Activated CD8-positive, alpha-beta T cell treated with anti-CD3 and anti-CD28 coated beads, Interleukin-2, amount 10 ng/mL, durations not matched to agents 7 days and 5 days (primary cell): ENCODE results near the gene MUL1. TPM values are rescaled to one million over a fixed set of nuclear protein-coding genes. Genes with fewer than 3 reads are reported as not detected.

Source experiments
- ATAC-seq: fragments of 150-1000 bp; cut with Tn5 transposase; one replicate; pipeline ENCODE4 v1.10.0; 2021; ENCODE audit warnings: moderate library complexity
- CTCF ChIA-PET: fragments of 350-600 bp; sonication (Branson Sonifier 250); formaldehyde crosslinking; loops from one replicate; lab custom pipeline; 2021; ENCODE audit warnings: antibody characterized with exemption; lab: Charles Lee
- POLR2A ChIA-PET: fragments of 350-600 bp; sonication (Branson Sonifier 250); formaldehyde crosslinking; loops from one replicate; lab custom pipeline; 2021; ENCODE audit warnings: antibody characterized with exemption; lab: Charles Lee
- DNase-seq: peaks from one replicate; pipeline ENCODE4 v3.0.0-alpha.2; 2020
- H3K27ac Mint-ChIP-seq: one replicate; pipeline ENCODE4 v1.8.0; 2021; ENCODE audit warnings: mild to moderate bottlenecking, mixed read lengths
- H3K27me3 Mint-ChIP-seq: one replicate; pipeline ENCODE4 v1.8.0; 2021; ENCODE audit warnings: low read depth, mixed read lengths
- H3K36me3 Mint-ChIP-seq: one replicate; pipeline ENCODE4 v1.8.0; 2021; ENCODE audit warnings: low read depth, mixed read lengths
- H3K4me1 Mint-ChIP-seq: one replicate; pipeline ENCODE4 v1.8.0; 2021; ENCODE audit warnings: low read depth, mixed read lengths
- H3K4me3 Mint-ChIP-seq: one replicate; pipeline ENCODE4 v1.8.0; 2021; ENCODE audit warnings: mild to moderate bottlenecking, mixed read lengths
- H3K9me3 Mint-ChIP-seq: one replicate; pipeline ENCODE4 v1.8.0; 2022; ENCODE audit warnings: mixed read lengths; ENCODE audit not compliant: insufficient read depth
- total RNA-seq, 2 experiments: library from RNA; stranded (reverse); gene quantifications; one replicate each; pipeline ENCODE4 v1.2.3, GENCODE V29; 2021

Gene MUL1
- total RNA-seq, 2 experiments from 2014 or later, result 17.2 to 18.6 TPM

GRCh38 chr1:20474996-20475395, 33.0 kb downstream of the MUL1 start:
- Mint-ChIP-seq H3K27ac (no peak overlapping the region), H3K27me3 (peaks cover 51% of the 10 kb centered on the region), H3K4me1 (peaks cover 7% of the 10 kb centered on the region), H3K36me3 (no peaks in the 10 kb centered on the region), H3K4me3 (no peak overlapping the region), H3K9me3 (no peaks in the 10 kb centered on the region)
- ATAC-seq (no peak), DNase-seq (no peak)
- POLR2A ChIA-PET, result no interaction called here
- CTCF ChIA-PET, result no interaction called here

DNA sequence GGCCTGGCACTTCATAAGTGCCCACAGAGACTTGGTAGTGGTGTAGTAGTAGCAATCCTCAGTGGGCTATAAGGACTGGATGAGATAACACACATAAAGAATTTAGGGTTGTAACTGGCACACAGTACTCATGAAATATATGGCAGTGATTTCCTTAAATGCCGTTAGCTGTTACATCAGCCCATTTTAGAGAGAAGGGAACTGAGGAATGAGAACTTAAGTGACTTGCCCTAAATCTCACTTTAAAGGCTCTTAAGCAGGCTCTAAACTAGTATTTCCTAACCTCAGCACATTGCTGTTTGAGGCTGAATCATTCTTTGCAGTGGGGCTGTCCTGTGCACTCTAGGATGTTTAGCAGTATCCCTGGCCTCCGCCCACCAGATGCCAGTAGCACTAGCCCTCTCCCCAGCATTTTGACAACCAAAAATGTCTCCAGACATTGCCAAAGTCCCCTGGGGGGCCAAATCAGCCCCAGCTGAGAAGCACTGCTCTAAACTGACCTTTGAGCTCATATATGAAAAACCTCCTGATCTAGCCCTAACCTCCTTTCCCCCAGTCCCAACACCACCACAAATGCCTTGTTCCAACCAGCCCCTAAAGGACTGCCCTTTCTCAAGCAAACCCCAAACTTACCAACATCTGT, 33.5 kb downstream of the MUL1 start:
- DNase-seq, result no peak
- peaks cover 49% of the 10 kb centered on the region for H3K27me3 Mint-ChIP-seq
- ChIA-PET POLR2A (no interaction called here), CTCF (no interaction called here)
- no peak for ATAC-seq
- H3K4me1 Mint-ChIP-seq, result peaks cover 7% of the 10 kb centered on the region
- H3K9me3 Mint-ChIP-seq, result no peaks in the 10 kb centered on the region
- no peak overlapping the region for H3K27ac Mint-ChIP-seq
- no peaks in the 10 kb centered on the region for H3K36me3 Mint-ChIP-seq
- no peak overlapping the region for H3K4me3 Mint-ChIP-seq

DNA sequence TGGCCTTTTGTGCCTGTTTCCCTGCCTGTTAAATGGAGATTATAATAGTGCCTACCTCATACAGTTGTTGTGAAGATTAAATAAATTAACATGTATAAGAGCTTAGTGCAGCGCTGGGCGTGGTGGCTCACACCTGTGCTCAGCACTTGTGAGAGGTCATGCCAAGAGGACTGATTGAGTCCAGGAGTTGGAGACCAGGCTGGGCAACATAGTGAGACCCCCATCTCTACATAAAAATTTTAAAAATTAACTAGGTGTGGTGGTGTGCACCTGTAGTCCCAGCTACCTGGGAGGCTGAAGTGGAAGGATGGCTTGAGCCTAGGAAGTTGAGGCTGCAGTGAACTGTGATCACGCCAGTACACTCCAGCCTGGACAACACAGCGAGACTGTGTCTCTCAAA, 34.1 kb downstream of the MUL1 start:
- CTCF ChIA-PET, result no interaction called here
- Mint-ChIP-seq H3K4me1 (peaks cover 7% of the 10 kb centered on the region), H3K9me3 (no peaks in the 10 kb centered on the region), H3K27me3 (peaks cover 43% of the 10 kb centered on the region), H3K27ac (no peak overlapping the region), H3K36me3 (no peaks in the 10 kb centered on the region), H3K4me3 (no peak overlapping the region)
- no peak for DNase-seq
- ATAC-seq, result no peak
- POLR2A ChIA-PET, result no interaction called here

- peaks cover 39% of the 10 kb centered on the region for H3K27me3 Mint-ChIP-seq
- ATAC-seq (no peak), DNase-seq (no peak)
- H3K4me1 Mint-ChIP-seq, result peaks cover 7% of the 10 kb centered on the region
- ChIA-PET CTCF (no interaction called here), POLR2A (no interaction called here)
- no peaks in the 10 kb centered on the region for H3K9me3 Mint-ChIP-seq
- no peak overlapping the region for H3K4me3 Mint-ChIP-seq
- no peaks in the 10 kb centered on the region for H3K36me3 Mint-ChIP-seq
- H3K27ac Mint-ChIP-seq, result no peak overlapping the region
Measured at GRCh38 chr1:20472860-20473711, 34.9 kb downstream of the MUL1 start.

DNA sequence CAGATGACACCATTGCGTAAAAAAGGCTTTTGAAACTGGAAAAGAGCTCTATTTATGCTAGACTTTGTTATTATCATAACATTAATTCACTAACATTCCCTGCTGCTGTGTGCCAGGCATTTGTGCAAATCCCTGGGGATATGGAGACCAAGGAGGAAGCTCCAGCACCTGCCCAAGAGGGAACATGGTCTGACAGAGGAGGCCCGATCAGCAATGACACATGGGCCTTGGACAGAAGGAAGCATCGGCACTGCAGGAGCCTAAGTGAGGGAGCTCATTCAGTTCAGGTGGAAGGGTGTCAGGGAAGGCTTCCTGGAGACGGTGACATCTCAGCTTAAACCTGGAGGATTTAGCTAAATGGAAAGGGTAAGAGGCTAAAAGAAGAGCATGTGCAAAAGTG, 35.8 kb downstream of the MUL1 start:
- H3K27me3 Mint-ChIP-seq, result peaks cover 39% of the 10 kb centered on the region
- H3K9me3 Mint-ChIP-seq, result no peaks in the 10 kb centered on the region
- ChIA-PET POLR2A (no interaction called here), CTCF (interaction anchor here (1.1 kb wide), 1 partner anchor 22 kb away, joined by 4 read pairs; no protein-coding TSS in a partner anchor)
- peaks cover 7% of the 10 kb centered on the region for H3K4me1 Mint-ChIP-seq
- DNase-seq (no peak), ATAC-seq (no peak)
- no peak overlapping the region for H3K4me3 Mint-ChIP-seq
- H3K36me3 Mint-ChIP-seq, result no peaks in the 10 kb centered on the region
- H3K27ac Mint-ChIP-seq, result no peak overlapping the region

- Mint-ChIP-seq H3K4me3 (no peak overlapping the region), H3K27me3 (peaks cover 38% of the 10 kb centered on the region), H3K4me1 (peaks cover 4% of the 10 kb centered on the region), H3K36me3 (no peaks in the 10 kb centered on the region), H3K27ac (no peak overlapping the region), H3K9me3 (no peaks in the 10 kb centered on the region)
- DNase-seq (no peak), ATAC-seq (no peak)
- CTCF ChIA-PET, result interaction anchor here (1.0 kb wide), 1 partner anchor 12 kb away, joined by 3 read pairs; no protein-coding TSS in a partner anchor
- POLR2A ChIA-PET, result no interaction called here
Measured at GRCh38 chr1:20470194-20470593, 37.8 kb downstream of the MUL1 start.

- DNase-seq, result no peak
- Mint-ChIP-seq H3K9me3 (no peaks in the 10 kb centered on the region), H3K36me3 (no peaks in the 10 kb centered on the region), H3K4me1 (peaks cover 4% of the 10 kb centered on the region), H3K27me3 (peaks cover 31% of the 10 kb centered on the region), H3K4me3 (no peak overlapping the region), H3K27ac (no peak overlapping the region)
- CTCF ChIA-PET, result interaction anchor here (1.0 kb wide), 1 partner anchor 11 kb away, joined by 3 read pairs; no protein-coding TSS in a partner anchor
- ATAC-seq, result no peak
- POLR2A ChIA-PET, result no interaction called here
Measured at GRCh38 chr1:20469406-20470076, 38.4 kb downstream of the MUL1 start.

DNA sequence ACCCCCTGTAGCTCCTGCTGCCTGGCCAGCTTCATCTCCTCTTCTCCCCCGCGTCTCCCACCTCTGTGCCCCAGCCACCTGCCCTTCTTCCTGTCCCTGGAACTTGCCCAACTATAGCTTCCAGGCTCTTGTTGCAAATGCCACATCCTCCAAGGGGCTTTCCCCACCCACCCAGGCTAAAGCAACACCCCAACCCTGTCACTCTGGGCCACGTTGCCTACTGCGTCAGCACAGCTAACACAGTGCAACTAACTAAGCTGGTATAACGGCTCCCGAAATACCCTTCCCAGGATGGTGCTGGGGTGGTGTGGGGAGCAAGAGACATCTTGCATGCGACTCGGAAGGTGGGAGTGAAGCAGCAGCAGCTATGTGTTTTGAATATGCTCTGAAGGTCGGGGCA, 41.7 kb downstream of the MUL1 start:
- no peak overlapping the region for H3K27ac Mint-ChIP-seq
- CTCF ChIA-PET, result no interaction called here
- no peak for ATAC-seq

DNA sequence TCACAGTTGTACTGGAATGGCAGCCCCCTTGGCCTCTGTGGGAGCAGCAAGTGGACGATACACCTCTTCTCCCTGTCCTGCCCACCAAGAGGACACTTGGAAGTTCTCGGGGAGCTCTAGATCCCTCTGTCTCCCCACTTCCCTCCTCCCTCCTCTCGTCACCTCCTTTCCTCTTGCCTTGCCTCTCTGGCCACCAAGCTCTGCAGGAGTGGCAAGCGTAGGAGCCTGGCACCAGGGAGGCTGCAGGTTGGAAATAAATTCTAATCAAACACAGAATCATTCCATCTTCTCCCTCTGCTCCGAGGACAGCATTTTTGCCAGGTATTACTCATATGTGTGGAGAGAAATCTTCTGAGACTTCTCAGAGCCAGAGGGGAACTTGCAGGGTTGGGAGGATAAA, 42.8 kb downstream of the MUL1 start:
- H3K27me3 Mint-ChIP-seq, result peaks cover 21% of the 10 kb centered on the region
- ATAC-seq (no peak), DNase-seq (no peak)
- H3K4me1 Mint-ChIP-seq, result no peaks in the 10 kb centered on the region
- POLR2A ChIA-PET, result no interaction called here
- no peaks in the 10 kb centered on the region for H3K9me3 Mint-ChIP-seq
- H3K36me3 Mint-ChIP-seq, result no peaks in the 10 kb centered on the region
- CTCF ChIA-PET, result interaction anchor here (0.7 to 1.0 kb wide), 2 partner anchors 30 to 89 kb away, joined by 3 read pairs; no protein-coding TSS in a partner anchor
- H3K4me3 Mint-ChIP-seq, result no peak overlapping the region
- no peak overlapping the region for H3K27ac Mint-ChIP-seq

More for the DNA sequence above, 41.7 kb downstream of the MUL1 start:
- Mint-ChIP-seq H3K9me3 (no peaks in the 10 kb centered on the region), H3K4me1 (no peaks in the 10 kb centered on the region), H3K27me3 (peaks cover 18% of the 10 kb centered on the region), H3K36me3 (no peaks in the 10 kb centered on the region), H3K4me3 (no peak overlapping the region)
- DNase-seq, result no peak
- POLR2A ChIA-PET, result interaction anchor here (0.6 kb wide), 1 partner anchor 622 kb away, joined by 4 read pairs; no protein-coding TSS in a partner anchor

- Mint-ChIP-seq H3K4me3 (no peak overlapping the region), H3K27ac (no peak overlapping the region), H3K27me3 (peaks cover 24% of the 10 kb centered on the region), H3K4me1 (no peaks in the 10 kb centered on the region), H3K9me3 (no peaks in the 10 kb centered on the region), H3K36me3 (no peaks in the 10 kb centered on the region)
- ChIA-PET CTCF (no interaction called here), POLR2A (no interaction called here)
- no peak for ATAC-seq
- DNase-seq, result no peak
Measured at GRCh38 chr1:20463502-20463901, 44.4 kb downstream of the MUL1 start.

- Mint-ChIP-seq H3K4me1 (no peaks in the 10 kb centered on the region), H3K9me3 (no peaks in the 10 kb centered on the region), H3K27ac (no peak overlapping the region), H3K36me3 (no peaks in the 10 kb centered on the region), H3K4me3 (no peak overlapping the region), H3K27me3 (peaks cover 21% of the 10 kb centered on the region)
- POLR2A ChIA-PET, result no interaction called here
- CTCF ChIA-PET, result no interaction called here
- ATAC-seq (no peak), DNase-seq (no peak)
Measured at GRCh38 chr1:20462397-20462796, 45.6 kb downstream of the MUL1 start.
